ENCODE data around the gene CAMK2A. TPM values are rescaled to one million over a fixed set of nuclear protein-coding genes. Genes with fewer than 3 reads are reported as not detected.
A peak's percentile ranks its signal among the peaks of the same experiment; 100 is the strongest.

CAMK2A gene
- total RNA-seq, 1 experiment from 2014 or later = 0.17 TPM

DNA sequence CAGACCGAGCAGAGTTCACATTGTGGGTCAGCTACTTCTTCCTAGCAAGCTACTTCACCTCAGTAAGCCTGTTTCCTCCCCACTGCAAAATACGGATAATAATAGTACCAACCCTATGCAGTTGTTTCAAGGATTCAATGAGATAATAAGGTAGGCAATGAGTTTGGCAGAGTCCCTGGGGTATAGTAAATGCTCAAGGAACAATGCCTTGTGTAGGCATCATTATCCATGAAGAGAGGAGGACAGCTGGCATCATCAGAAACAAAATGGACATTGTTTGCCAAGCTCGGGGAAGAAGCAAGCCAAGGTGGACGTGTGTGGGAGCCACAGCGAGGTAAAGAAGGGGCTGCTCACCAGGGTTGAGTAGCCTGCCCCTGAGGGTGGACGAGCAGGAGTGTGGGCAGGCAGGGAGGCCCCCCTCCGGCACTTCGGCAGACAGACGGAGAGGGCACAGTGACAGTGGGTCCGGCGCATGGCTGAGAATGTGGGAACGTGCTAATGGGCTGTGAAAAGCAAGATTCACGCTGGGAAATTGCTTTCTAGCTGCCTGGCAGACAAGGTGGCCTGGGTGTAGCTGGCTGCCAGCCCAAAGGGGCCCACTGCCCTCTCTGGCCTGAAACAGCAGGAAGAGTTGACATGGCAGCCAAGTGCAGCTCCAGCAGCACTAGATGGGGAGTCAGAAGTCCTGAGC is 10.1 kb downstream of the CAMK2A start:
- DNase-seq (ENCODE audit: low read depth) = no peak

DNA sequence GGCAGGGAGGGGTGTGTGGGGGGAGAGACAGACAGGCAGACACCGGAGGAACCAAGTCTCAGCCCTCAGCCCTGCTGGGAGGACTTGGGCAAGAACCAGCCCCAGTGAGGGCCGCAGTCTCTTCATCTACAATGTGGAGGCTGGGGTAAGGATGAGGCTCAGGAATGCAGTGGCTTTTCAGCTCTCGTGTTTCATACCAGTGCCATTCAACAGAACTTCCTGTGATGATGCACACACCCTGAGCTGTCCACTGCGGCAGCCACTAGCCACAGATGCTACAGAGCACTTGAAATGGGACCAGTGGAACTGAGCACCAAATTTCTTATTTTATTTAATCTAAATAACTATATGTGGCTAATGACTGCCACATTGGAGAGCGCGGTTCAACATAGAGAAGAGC is 10.7 kb downstream of the CAMK2A start:
- DNase-seq (ENCODE audit: low read depth) = peak; percentile 95

DNA sequence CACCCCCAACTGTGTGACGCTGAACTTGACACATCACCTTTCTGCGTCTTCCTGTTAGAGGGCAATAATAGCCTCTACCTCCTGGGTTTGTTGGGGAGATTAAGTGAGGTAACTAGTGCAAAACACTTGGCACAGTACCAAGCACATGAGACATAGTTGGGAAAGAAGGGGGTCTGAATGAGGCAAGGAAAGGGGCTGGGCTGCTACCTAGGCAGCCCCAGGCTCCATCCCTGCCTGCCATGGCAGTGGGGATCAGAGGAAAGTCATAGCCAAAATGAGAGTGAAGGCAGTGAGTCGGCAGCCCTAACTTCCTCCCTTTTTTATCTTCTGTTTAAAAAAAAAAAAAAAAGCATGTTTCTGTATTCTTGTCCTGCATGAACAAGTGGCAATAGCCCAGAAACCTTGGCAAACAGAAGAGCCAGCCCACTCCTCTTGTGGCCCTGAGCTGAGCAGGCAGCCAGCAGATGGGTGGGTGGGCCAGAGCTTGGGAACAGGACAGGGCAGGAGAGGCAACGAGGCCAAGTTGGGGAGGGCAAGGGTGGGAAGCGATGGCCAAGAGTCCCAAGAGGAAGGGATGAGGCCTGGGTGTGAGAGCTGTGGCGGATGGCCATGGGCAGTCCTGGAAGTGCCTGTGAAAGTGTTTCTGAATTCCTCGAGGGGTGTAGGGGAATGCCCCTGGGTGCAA is 11.4 kb downstream of the CAMK2A start:
- peak; percentile 78 for DNase-seq (ENCODE audit: low read depth)

DNA sequence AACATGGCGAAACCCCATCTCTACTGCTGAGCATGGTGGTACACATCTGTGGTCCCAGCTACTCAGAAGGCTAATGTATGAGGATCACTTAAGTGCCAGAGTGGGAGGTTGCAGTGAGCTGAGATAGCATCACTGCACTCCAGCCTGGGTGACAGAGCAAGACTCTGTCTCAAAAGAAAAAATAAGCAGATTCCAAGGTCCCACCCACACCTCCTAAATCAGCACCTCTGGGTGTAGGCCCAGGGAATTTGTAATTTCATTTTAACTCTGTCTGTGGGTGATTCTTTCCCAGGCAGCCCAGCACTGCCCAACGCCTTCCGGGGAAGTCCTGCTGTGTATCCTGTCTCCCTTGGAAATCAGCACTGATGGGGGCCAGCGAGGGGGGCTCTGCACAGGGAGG is 12.5 kb downstream of the CAMK2A start:
- no peak for DNase-seq (ENCODE audit: low read depth)

DNA sequence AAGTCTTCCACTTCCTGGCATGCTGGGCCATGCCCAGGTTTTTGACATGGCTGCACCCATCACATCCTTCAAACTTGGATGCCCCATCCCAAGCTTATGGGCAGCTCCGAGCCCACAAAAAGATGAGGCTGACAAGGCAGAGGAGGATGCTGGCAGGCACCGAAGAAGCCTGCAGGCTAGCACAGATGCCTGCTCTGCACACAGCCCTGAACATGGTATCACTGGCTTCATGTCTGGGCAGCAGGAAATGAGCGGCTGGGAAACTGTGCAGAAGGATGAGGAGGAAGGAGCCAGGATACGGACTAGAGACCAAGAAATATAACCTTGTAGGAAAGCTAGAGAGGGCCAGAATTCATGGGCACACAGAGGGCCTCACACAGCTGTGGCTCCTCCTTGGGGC is 14.8 kb downstream of the CAMK2A start:
- DNase-seq (ENCODE audit: low read depth) = no peak

DNA sequence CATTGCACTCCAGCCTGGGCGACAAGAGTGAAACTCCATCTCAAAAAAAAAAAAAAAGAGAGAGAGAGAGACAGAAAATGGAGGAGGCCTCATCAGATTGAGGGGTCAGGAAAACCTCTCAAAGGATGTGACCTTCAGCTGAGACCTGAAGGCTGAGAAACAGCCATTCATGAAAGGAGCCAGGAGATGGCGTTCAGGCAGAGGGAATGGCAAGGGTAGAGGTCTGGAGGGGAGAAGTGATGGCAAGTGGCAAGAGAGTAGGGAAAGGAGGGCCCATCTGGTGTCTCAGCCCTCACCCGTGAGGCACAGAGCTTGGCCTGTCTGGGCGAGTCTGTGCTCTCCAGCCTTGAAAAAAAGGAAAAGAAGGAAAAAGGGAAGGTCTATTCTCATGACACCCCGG is 17.0 kb downstream of the CAMK2A start:
- DNase-seq (ENCODE audit: low read depth) = peak; percentile 61

DNA sequence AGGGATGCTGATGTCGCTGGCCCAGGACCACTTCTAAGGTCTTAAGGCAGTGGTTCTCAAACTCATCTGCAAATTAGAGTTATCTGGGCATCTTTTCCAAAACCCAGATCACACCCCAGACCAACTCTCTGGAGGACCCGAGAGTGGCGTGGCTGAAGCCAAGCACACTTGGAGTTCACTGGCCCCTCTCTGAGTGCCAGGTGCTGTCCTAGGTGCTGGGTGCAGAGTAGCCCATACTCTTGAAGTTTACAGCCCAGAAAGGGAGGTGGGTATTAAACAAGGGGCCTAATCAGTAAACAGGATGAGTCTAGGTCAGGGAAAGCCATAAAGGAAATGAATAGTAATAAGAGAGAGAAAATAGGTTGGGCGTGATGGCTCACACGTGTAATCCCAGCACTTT is 17.6 kb downstream of the CAMK2A start:
- DNase-seq (ENCODE audit: low read depth) = no peak

DNA sequence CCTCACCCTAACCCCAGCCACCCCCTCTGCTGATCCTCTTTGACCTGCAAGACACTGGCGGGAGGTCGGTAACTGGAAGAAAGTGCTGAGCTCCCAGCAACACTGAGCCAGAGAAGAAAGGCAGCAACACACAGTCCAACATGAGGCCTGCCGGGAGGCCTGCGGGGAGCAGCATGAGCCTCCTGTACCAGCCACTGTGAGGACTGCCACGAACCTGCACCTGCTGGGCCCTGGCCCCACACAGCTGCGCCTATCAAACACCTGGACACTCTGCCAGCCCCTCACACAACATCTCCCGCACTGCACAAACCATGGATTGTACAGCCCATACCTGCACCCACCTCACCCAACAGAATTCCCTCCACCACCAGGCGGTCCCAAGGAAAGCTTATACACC is 18.3 kb downstream of the CAMK2A start:
- no peak for DNase-seq (ENCODE audit: low read depth)

DNA sequence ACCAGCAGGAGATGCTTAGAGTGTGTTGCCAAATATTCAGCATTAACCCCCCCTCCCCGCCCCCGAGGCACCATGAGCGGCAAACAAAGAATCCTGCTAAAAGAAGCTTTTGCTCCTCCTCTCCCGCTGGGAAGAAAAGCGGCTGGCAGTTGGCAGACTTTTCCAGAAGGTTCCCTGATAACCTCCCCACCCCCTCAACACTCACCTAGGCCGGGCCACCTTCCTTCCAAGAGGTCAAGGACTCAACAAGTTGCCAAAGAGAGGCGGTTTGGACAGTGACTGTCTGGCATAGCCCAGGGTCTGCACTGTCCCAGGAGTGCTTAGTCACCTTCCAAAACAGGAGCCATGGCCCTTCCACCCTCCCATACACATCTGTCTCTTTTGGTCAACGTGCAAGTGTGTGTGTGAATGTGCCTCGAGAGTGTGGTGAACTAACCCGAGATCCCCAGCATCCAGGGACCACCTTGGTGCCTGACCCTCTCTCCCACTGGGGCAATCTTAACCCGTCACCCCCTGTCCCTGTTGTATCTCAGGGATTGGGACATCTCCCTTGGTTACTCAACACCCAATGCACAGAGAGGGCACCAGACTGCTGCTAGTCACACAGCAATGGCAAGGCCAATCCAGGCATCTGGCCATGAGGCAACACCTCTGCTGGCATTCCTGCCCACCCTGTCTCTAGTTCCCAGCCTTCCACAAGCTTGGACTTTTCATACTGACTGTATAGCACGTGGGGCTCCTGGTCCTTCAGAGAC is 18.9 kb downstream of the CAMK2A start:
- DNase-seq (ENCODE audit: low read depth) = no peak

DNA sequence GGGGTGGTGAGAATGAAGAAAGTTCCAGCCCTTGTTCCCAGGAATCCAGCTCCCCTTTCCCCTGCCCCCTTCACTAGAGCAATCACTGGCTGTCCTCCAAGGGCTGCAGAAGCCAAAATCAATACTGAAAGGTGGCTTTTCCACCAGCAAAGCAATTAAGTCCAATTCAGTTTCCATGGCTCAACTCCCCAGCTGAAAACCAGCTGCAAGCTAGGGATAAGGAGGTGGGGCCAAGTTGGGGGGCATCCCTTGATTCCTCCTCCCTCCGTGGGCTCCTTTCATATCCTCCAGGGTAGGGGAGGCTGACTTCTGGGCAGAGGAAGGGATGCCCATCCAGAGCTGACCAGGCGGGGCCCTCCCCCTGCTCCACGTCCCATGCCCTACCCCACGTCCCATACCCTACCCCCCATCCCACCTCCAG is 22.7 kb downstream of the CAMK2A start:
- DNase-seq (ENCODE audit: low read depth) = no peak

DNA sequence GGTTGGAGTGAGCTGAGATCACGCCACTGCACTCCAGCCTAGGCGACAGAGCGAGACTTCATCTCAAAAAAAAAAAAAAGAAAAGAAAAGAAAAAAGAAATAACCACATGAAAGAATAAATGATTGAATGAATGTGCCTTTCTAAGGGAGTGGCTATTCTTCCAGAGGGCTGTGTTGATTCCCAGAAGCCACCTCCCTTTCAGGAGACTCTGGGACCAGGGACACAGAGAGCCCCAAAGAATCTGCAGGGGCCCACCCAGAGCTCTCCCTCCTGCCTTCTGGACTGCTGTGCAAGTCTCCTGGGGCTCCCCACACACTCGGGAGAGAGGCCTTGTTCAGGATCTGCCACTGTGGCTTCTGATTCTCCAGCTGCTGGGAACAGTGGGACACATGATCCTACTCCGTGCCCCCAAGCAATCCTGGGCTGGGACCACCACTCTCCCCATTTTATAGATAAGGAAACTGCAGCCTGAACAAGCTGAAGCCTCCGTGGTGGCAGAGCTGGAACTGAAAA is 23.6 kb downstream of the CAMK2A start:
- DNase-seq (ENCODE audit: low read depth) = no peak

DNA sequence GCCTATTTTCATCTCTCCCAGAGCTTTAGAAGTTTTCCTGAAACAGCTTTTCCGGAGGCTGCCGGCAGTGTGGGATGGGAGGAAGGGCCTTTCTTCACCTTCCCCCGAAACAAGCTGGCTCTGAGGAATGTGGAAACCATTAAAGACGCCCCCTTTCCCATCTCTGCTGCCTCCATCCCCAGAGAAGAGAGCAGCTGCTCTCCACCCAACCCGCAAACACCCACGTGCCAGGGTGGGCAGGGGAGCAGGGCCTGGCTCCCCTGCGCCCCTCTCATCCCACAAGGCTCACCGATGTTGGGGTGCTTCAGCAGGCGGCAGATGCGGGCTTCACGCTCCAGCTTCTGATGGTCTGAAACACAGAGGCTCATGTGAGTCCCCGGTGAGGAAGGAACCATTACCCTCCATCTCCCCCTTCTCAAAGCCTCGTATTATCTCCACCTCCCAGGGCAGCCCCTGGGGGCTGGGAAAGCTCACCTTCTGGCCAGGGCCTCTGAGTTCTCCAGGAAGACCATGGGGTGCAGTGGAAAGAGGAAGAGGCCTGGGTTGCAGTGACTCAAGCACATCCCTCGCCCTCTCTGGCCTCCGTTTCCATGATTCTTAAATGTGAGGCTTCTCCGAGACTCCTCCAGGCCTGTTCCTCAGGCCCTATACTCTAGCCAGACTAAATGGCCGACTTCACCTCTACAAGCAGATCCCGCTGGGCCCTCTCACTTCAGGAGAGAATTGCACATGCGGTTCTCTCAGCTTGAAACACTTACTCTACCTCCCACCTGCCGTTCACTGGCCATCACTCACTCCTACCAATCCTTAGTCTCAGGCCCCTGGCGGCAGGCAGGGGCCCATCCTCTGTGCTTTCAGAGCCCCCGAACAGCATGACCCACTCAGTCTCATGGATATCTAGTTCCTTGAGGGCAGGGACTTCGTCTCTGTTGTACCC is 24.6 kb downstream of the CAMK2A start:
- no peak for DNase-seq (ENCODE audit: low read depth)

DNA sequence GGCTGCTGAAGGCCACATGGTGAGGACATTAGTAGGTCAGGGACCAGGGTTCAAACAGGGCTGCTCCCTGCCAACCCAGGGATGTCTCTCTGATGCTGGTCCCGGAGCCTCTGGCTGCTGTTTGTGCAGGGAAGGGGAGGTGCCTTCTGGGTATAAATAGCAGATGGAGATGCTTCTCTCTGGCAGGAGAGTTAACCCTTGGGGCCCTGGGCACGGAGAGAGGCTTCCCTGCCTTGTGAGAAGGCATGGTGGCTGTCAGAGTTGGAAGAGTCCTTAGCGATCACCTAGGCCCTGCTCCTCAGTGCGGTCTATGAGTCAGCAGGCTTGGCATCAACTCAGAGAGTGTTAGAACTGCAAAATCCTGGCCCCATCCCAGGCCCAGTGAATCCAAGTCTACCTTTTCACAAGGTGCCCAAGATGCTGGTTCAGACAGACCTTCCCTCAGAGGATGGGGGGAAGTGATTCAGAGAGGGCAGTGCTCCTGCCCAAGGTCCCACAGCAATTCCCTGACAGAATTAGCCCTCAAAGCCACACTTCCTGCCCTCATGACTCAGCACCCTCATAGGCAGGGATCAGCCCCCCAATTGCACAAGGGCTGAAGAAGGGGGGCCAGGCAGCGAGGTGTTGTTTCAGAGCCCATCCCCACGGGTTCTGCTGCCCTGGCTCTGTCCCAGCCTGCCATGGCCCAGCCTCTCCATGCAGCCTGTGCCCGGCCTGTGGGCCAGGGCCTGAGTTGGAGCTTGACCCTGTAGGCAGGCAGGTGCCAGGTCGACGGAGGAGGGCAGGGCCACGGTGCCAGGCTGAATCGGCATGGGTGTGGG is 25.6 kb downstream of the CAMK2A start:
- DNase-seq (ENCODE audit: low read depth) = peak; percentile 99

DNA sequence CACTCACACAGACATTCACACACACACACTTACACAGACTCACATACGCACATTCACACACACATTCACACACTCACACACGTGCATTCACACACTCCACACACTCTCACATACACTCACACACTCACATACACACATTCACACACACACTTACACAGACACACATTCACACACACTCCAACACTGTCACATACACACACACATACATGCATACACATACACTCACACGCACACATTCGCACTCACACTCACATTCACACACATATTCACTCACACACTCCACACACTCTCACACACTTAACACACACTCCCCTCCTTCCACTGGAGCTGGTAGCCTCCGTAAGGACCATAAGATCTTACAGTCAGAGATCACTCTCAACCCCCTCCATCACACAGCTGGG is 26.2 kb downstream of the CAMK2A start:
- no peak for DNase-seq (ENCODE audit: low read depth)

DNA sequence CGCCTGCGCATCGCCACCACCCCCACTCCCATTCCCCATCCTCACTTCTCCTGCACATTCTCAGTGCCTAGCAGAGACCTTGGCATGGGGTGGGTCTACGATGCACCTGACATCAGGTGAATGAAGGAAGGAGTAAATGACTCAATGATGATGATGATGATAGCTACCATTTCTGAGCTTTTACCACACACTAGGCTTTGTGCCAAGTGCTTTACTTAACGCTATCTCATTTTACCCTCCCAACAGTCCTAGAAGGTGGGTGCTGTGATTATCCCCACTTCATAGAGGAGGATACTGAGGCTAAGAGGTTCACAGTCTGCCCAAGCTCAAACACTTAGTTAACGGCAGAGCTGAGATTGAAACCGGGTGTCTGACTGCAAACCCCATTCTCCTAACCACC is 27.1 kb downstream of the CAMK2A start:
- no peak for DNase-seq (ENCODE audit: low read depth)

DNA sequence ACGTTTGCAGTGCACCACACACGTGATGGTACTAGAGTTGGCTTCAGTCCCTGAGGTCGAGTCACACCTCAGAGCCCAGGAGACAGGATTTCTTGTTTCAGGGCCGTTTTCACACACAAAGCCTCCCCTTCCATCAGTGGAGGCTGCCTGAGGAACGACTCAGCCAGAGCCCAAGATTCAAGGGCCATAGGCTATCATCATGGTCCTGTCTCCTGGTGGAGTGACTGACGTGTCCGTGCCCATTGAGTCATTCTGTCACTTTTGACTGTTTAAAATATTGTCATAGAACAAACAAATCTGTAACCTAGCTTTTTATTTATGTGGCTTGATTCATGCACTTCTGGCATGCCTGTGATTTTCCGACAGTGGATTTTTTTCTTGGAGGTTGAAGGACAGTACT is 28.3 kb downstream of the CAMK2A start:
- peak; percentile 64 for DNase-seq (ENCODE audit: low read depth)

DNA sequence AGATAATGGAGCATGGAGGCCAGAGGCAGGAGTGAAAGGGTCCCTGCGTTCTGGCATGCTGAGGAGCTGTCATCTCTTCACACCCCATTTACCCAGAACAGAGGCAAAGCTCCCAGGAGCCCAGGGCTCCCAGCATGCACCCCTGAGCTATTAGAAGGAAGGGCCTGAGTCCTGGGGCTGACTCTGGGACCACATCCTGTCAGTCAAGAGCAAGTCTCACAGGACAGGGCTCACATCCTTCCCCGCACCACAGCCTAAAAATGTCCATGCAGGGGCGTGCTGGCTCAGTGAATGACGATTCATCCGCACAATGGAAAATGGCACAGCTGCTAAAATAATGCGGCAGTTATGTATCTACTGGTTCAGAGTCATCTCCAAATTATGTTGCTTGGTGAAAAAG is 31.4 kb downstream of the CAMK2A start:
- no peak for DNase-seq (ENCODE audit: low read depth)

DNA sequence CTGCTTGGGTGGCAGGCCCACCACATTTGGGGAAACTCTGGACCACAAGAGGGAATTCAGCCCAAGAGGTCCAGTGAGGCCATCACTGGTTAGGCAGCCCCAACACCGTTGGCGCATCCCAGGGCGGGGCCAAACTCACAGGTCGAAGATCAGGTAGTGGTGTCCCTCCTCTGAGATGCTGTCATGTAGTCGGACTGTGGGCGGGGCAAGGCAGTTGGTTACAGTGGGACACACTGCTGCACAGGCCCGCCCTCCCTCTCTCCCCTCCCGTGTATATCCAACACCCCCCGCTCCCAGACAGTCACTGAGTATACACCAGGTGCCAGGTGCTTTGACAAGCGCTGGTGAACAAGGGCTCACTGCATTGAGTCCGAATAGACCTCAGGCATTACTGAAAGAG is 32.1 kb downstream of the CAMK2A start:
- DNase-seq (ENCODE audit: low read depth) = no peak

DNA sequence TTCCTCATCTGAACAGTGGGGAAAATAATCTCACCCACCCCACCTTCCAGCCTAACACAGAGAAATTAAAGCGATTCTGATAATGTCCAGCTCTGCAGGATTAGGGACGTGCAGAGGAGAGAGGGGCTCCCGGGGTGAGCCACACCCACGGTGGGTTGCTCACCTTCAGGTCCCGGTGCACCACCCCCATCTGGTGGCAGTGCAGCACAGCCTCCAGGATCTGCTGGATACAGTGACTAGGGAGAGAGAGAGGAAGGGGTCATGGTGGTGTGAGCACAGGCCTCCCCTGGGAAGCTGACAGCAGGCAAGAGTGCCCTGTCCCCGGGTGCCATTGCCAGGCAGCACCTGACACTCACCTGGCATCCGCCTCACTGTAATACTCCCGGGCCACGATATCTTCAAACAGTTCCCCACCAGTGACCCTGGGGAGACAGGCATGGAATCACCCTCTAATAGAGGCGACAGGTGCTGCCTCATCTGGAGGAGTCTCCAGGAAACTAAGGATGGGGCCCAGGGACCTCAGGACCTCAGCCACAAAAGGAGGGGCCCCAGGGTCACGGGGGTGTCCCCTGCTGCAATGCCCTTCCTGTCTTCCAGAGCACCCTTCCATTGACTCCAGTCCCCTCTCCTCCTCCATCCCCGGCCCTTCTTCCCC is 33.0 kb downstream of the CAMK2A start:
- DNase-seq (ENCODE audit: low read depth) = no peak

Data from M059J (cell line).